Glutamatergic neuron (in vitro differentiated cells): Measurements from ENCODE around the gene ZFAND3. TPM values are rescaled to one million over a fixed set of nuclear protein-coding genes. Genes with fewer than 3 reads are reported as not detected.

ENCODE experiments used
- DNase-seq: peaks from one replicate; pipeline ENCODE4 v3.0.0; 2022
- H3K27ac Mint-ChIP-seq: one replicate; pipeline ENCODE4 v1.8.0; 2020; ENCODE audit warnings: mild to moderate bottlenecking, mixed read lengths, inconsistent platforms; ENCODE audit not compliant: unreplicated experiment
- H3K27me3 Mint-ChIP-seq: one replicate; pipeline ENCODE4 v1.8.0; 2020; ENCODE audit warnings: mild to moderate bottlenecking, moderate library complexity, mixed read lengths, inconsistent platforms; ENCODE audit not compliant: unreplicated experiment
- H3K36me3 Mint-ChIP-seq: one replicate; pipeline ENCODE4 v1.8.0; 2020; ENCODE audit warnings: mild to moderate bottlenecking, mixed read lengths, inconsistent platforms; ENCODE audit not compliant: unreplicated experiment
- H3K4me1 Mint-ChIP-seq: one replicate; pipeline ENCODE4 v1.8.0; 2020; ENCODE audit warnings: mild to moderate bottlenecking, low read depth, mixed read lengths, inconsistent platforms; ENCODE audit not compliant: unreplicated experiment
- H3K4me3 Mint-ChIP-seq: one replicate; pipeline ENCODE4 v1.8.0; 2020; ENCODE audit warnings: mild to moderate bottlenecking, mixed read lengths, inconsistent platforms; ENCODE audit not compliant: unreplicated experiment
- H3K9me3 Mint-ChIP-seq: one replicate; pipeline ENCODE4 v1.8.0; 2020; ENCODE audit warnings: mild to moderate bottlenecking, moderate library complexity, mixed read lengths, inconsistent platforms; ENCODE audit not compliant: unreplicated experiment
- CTCF ChIP-seq: fragments of 200-600 bp; sonication (generic); IDR thresholded peaks from one replicate; pipeline ENCODE4 v1.5.0; 2021; ENCODE audit not compliant: partially characterized antibody, unreplicated experiment
- total RNA-seq: library from RNA; stranded (reverse); fragmentation: NEBNext Ultra II Directional; extraction: Animal tissue kit (Norgen Biotek cat#: 25700); gene quantifications from one replicate; pipeline ENCODE4 v1.2.1, GENCODE V29; 2021; ENCODE audit not compliant: unreplicated experiment

ZFAND3 gene
- total RNA-seq, 1 donor from 2014 or later: 115 TPM

GRCh38 chr6:37819802-37820717, 533 bp downstream of the ZFAND3 start:
- Mint-ChIP-seq H3K27me3 (peaks cover 6% of the 10 kb centered on the region), H3K9me3 (peaks cover 7% of the 10 kb centered on the region), H3K4me1 (peaks cover 40% of the 10 kb centered on the region), H3K4me3 (peak overlapping the region; percentile 93), H3K36me3 (no peaks in the 10 kb centered on the region), H3K27ac (peak overlapping the region; percentile 90)
- peak; percentile 50 for DNase-seq
- TF ChIP-seq CTCF: no peak

- no peak for TF ChIP-seq CTCF
- DNase-seq: no peak
- H3K4me3 Mint-ChIP-seq: peak overlapping the region; percentile 93
- H3K36me3 Mint-ChIP-seq: no peaks in the 10 kb centered on the region
- H3K27me3 Mint-ChIP-seq: peaks cover 6% of the 10 kb centered on the region
- H3K27ac Mint-ChIP-seq: peak overlapping the region; percentile 90
- peaks cover 42% of the 10 kb centered on the region for H3K4me1 Mint-ChIP-seq
- H3K9me3 Mint-ChIP-seq: peaks cover 7% of the 10 kb centered on the region
Observed at GRCh38 chr6:37820718-37821079, 1.2 kb downstream of the ZFAND3 start.

GRCh38 chr6:37821446-37821845, 1.9 kb downstream of the ZFAND3 start:
- TF ChIP-seq CTCF: no peak
- Mint-ChIP-seq H3K4me3 (peak overlapping the region; percentile 93), H3K9me3 (peaks cover 7% of the 10 kb centered on the region), H3K27ac (peak overlapping the region; percentile 11), H3K27me3 (peaks cover 6% of the 10 kb centered on the region), H3K36me3 (no peaks in the 10 kb centered on the region), H3K4me1 (peaks cover 43% of the 10 kb centered on the region)
- DNase-seq: no peak

- Mint-ChIP-seq H3K9me3 (peaks cover 5% of the 10 kb centered on the region), H3K4me1 (peaks cover 49% of the 10 kb centered on the region), H3K36me3 (no peaks in the 10 kb centered on the region), H3K4me3 (peak overlapping the region; percentile 53), H3K27ac (no peak overlapping the region), H3K27me3 (peaks cover 6% of the 10 kb centered on the region)
- no peak for DNase-seq
- TF ChIP-seq CTCF: no peak
Observed at GRCh38 chr6:37822851-37823682, 3.5 kb downstream of the ZFAND3 start.
